Measurements from ENCODE around the gene PYDC2. TPM values are rescaled to one million over a fixed set of nuclear protein-coding genes. Genes with fewer than 3 reads are reported as not detected.

The PYDC2 gene
- total and polyA plus RNA-seq, 8 donors, result not detected

- FAIRE-seq (no peak), DNase-seq (no peak), ATAC-seq (no peak)
- no peak overlapping the region for H3K27ac ChIP-seq
- H3K9me3 ChIP-seq, result no peaks in the 10 kb centered on the region
- intact Hi-C loops (cut with DNase I), result no loop called here
- no peak for TF ChIP-seq CTCF (IDR thresholded peaks at IDR 0.05)
- no peaks in the 10 kb centered on the region for H3K27me3 ChIP-seq
- no peak overlapping the region for H3K4me3 ChIP-seq
- no peaks in the 10 kb centered on the region for H3K4me1 ChIP-seq
- no peaks in the 10 kb centered on the region for H3K36me3 ChIP-seq
Observed at GRCh38 chr3:191493336-191493735, 32.4 kb downstream of the PYDC2 start.

GRCh38 chr3:191499307-191500080 is 38.5 kb downstream of the PYDC2 start:
- peaks cover 0 to 8% (median 0%) of the 10 kb centered on the region in 4 donors for H3K27me3 ChIP-seq
- WGBS, 2 donors, result 12 to 15% methylated on average over 20 of the region's 20 CpGs
- DNase-seq (peak in 4 of 6 donors; percentile 24 to 78 (median 60)), ATAC-seq (peak in 3 of 4 donors; percentile 66 to 75 (median 71)), FAIRE-seq (no peak)
- H3K27ac ChIP-seq, result no peak overlapping the region
- no peak for TF ChIP-seq CTCF (IDR thresholded peaks at IDR 0.05)
- intact Hi-C loops (cut with DNase I), result no loop called here
- H3K36me3 ChIP-seq, result no peaks in the 10 kb centered on the region
- H3K4me1 ChIP-seq, result peaks cover 0 to 8% (median 4%) of the 10 kb centered on the region in 3 donors
- no peak overlapping the region for H3K4me3 ChIP-seq
- H3K9me3 ChIP-seq, result no peaks in the 10 kb centered on the region

- WGBS, 2 donors, result 81 to 95% methylated on average over 5 of the region's 5 CpGs
- TF ChIP-seq CTCF (IDR thresholded peaks at IDR 0.05), result no peak
- DNase-seq (no peak), FAIRE-seq (no peak), ATAC-seq (no peak)
- Histone ChIP-seq H3K4me1 (peaks cover 0 to 8% (median 4%) of the 10 kb centered on the region in 3 donors), H3K36me3 (no peaks in the 10 kb centered on the region), H3K9me3 (no peaks in the 10 kb centered on the region), H3K27me3 (peaks cover 0 to 8% (median 0%) of the 10 kb centered on the region in 4 donors), H3K4me3 (no peak overlapping the region), H3K27ac (no peak overlapping the region)
- intact Hi-C loops (cut with DNase I), result no loop called here
Observed at GRCh38 chr3:191500892-191501291, 39.9 kb downstream of the PYDC2 start.

GRCh38 chr3:191502583-191502982 is 41.6 kb downstream of the PYDC2 start:
- no peaks in the 10 kb centered on the region for H3K9me3 ChIP-seq
- FAIRE-seq (no peak), DNase-seq (no peak), ATAC-seq (no peak)
- peaks cover 0 to 8% (median 4%) of the 10 kb centered on the region in 3 donors for H3K4me1 ChIP-seq
- WGBS, 2 donors, result 47 to 59% methylated on average over 3 of the region's 3 CpGs
- H3K27ac ChIP-seq, result no peak overlapping the region
- intact Hi-C loops (cut with DNase I), result no loop called here
- H3K27me3 ChIP-seq, result peaks cover 0 to 8% (median 0%) of the 10 kb centered on the region in 4 donors
- no peak for TF ChIP-seq CTCF (IDR thresholded peaks at IDR 0.05)
- H3K4me3 ChIP-seq, result no peak overlapping the region
- no peaks in the 10 kb centered on the region for H3K36me3 ChIP-seq

- intact Hi-C loops (cut with DNase I), result no loop called here
- TF ChIP-seq CTCF (IDR thresholded peaks at IDR 0.05), result no peak
- DNase-seq (no peak), ATAC-seq (no peak), FAIRE-seq (no peak)
- Histone ChIP-seq H3K27me3 (no peaks in the 10 kb centered on the region), H3K36me3 (no peaks in the 10 kb centered on the region), H3K4me3 (no peak overlapping the region), H3K9me3 (no peaks in the 10 kb centered on the region), H3K27ac (no peak overlapping the region), H3K4me1 (no peaks in the 10 kb centered on the region)
- 50 to 54% methylated on average over 2 of the region's 2 CpGs for WGBS, 2 donors
Observed at GRCh38 chr3:191509078-191509477, 48.1 kb downstream of the PYDC2 start.

All from pancreas (tissue), 10 donors.